Measurements from ENCODE around the gene VILL.

- TF ChIP-seq POLR2A (IDR thresholded peaks at IDR 0.05; ENCODE audit: low read depth, low read length), result no peak
- no peak for TF ChIP-seq TAF1 (IDR thresholded peaks at IDR 0.05; ENCODE audit: low read depth, low read length)
- TF ChIP-seq POLR2AphosphoS5 (IDR thresholded peaks at IDR 0.05; ENCODE audit: low read depth, low read length), result no peak
- no peak for TF ChIP-seq SPI1 (IDR thresholded peaks at IDR 0.05; ENCODE audit: low read depth, low read length)
- TF ChIP-seq POU2F2 (IDR thresholded peaks at IDR 0.05; ENCODE audit: low read depth, low read length), result no peak
- TF ChIP-seq PAX5 (IDR thresholded peaks at IDR 0.05; ENCODE audit: insufficient read depth, low read length, severe bottlenecking), result no peak
These were observed 16.2 kb upstream of the VILL start for GRCh38 chr3:37974121-37975083.

Measured in GM12891 (cell line).